Fibroblast of the aortic adventitia (primary cell): ENCODE data around the gene BCOR. TPM values are rescaled to one million over a fixed set of nuclear protein-coding genes. Genes with fewer than 3 reads are reported as not detected.

Experiments used
- DNase-seq: peaks from one replicate; pipeline ENCODE4 v3.0.0-alpha.2; 2010; ENCODE audit warnings: low read depth
- H3K4me3 ChIP-seq: 2 replicates; pipeline ENCODE4 v1.5.1; 2011; ENCODE audit warnings: low read depth, mild to moderate bottlenecking, control low read depth, low read length, moderate library complexity
- total RNA-seq: library from RNA; depleted of rRNA; stranded (reverse); fragments of >200 nt; gene quantifications from 2 replicates; pipeline ENCODE4 v1.2.3, GENCODE V29; 2012; ENCODE audit warnings: low replicate concordance
- TF ChIP-seq, protein P1 (sequence below): IDR thresholded peaks from 2 replicates; pipeline ENCODE4 v1.5.1; 2011; ENCODE audit warnings: mild to moderate bottlenecking, low read length, control low read depth, inconsistent platforms; ENCODE audit not compliant: insufficient read depth

BCOR gene
- total RNA-seq, 1 donor: 12.7 TPM

DNA sequence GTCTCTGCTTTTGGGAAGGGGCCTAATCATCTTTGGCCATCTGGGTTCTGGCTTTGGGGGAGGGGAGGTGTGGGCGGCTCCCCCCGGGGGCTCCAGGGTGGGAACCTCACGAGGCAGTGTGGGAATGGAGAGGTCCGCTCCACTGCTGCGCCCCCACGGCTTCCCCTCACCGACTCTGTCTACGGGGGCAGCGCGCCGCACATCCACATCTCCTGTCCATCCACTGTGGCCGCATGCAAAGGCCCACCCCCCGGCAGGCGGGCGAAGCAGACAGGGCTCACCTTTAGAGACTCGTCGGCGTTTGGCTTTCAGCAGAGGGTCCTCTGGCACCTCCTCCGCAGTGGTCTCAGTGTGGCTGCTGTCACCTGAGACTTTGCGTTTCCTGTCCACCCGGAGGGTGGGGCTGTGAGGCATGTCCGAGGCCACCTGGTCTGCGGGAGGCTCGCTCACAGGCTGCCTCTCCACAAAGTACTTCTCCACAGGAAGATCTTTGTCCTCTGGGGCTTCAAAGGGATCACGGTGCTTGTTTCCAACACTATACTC is 33.6 kb downstream of the BCOR start:
- DNase-seq: no peak
- TF ChIP-seq, protein P1, sequence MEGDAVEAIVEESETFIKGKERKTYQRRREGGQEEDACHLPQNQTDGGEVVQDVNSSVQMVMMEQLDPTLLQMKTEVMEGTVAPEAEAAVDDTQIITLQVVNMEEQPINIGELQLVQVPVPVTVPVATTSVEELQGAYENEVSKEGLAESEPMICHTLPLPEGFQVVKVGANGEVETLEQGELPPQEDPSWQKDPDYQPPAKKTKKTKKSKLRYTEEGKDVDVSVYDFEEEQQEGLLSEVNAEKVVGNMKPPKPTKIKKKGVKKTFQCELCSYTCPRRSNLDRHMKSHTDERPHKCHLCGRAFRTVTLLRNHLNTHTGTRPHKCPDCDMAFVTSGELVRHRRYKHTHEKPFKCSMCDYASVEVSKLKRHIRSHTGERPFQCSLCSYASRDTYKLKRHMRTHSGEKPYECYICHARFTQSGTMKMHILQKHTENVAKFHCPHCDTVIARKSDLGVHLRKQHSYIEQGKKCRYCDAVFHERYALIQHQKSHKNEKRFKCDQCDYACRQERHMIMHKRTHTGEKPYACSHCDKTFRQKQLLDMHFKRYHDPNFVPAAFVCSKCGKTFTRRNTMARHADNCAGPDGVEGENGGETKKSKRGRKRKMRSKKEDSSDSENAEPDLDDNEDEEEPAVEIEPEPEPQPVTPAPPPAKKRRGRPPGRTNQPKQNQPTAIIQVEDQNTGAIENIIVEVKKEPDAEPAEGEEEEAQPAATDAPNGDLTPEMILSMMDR: no peak
- no peak overlapping the region for H3K4me3 ChIP-seq

DNA sequence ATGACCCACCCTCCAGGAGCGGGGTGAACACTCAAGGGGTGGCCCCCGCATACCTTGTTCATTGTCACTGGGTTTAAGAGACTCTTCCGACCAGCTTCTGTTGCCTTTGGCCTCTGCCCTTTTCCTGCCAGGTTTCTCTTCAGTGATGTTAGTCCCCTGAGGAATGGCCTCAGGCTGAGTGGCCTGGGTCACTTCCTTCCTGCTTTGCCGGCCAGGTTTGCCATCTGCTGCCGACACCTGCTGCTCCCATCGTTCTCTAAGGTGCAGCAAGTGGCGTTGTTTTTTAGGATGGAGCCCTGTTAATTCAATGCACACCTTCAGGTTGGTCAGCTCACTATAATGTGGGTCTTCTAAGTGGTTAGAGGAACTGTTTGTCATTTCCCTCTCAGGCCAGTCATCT is 34.2 kb downstream of the BCOR start:
- no peak for DNase-seq
- TF ChIP-seq, protein P1: no peak
- H3K4me3 ChIP-seq: no peak overlapping the region

- no peak for DNase-seq
- H3K4me3 ChIP-seq: no peak overlapping the region
- TF ChIP-seq, protein P1: no peak
Observed at GRCh38 chrX:40062525-40063155, 35.1 kb downstream of the BCOR start.

- TF ChIP-seq, protein P1: no peak
- H3K4me3 ChIP-seq: no peak overlapping the region
- DNase-seq: no peak
Observed at GRCh38 chrX:40061871-40062524, 35.8 kb downstream of the BCOR start.

DNA sequence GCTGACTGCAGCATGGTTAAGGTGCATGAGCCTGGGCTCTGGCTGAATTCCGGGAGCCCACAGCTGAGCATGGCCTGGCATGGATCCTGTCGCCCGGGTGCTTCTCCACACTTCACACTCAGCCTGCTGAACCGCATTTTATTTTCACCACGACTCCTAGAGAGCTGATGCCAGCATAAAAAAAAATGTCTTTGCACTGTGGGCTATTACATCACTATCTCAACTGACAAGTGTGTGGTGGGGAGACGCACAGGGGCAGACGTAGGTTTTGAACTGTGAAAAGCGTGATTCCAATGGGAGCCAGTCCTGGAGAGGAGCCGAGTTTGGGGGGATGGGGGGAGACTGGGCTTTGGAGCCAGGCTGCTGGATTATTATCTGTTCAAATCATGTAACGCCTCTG is 36.8 kb downstream of the BCOR start:
- TF ChIP-seq, protein P1: no peak
- H3K4me3 ChIP-seq: no peak overlapping the region
- no peak for DNase-seq

GRCh38 chrX:40060356-40060845 is 37.4 kb downstream of the BCOR start:
- no peak for DNase-seq
- no peak overlapping the region for H3K4me3 ChIP-seq
- TF ChIP-seq, protein P1: no peak
